Lower leg skin (tissue), 4 donors: ENCODE results near the gene EP400. TPM values are rescaled to one million over a fixed set of nuclear protein-coding genes. Genes with fewer than 3 reads are reported as not detected.

Experiments
- DNase-seq, 2 donors: peaks; one replicate each; pipeline ENCODE4 v3.0.0-alpha.2; 2019; ENCODE audit warnings: low spot score in 2 of 2
- H3K4me3 ChIP-seq: fragments of 200-600 bp; sonication (generic); 2 replicates; pipeline ENCODE4 v1.5.1; 2017; ENCODE audit warnings: mild to moderate bottlenecking, low read depth; ENCODE audit not compliant: poor library complexity, severe bottlenecking
- CTCF ChIP-seq, 3 donors: fragments of 450-650 bp; IDR thresholded peaks; one replicate each; pipeline ENCODE4 v1.5.1; 2016; ENCODE audit warnings: antibody characterized with exemption in 3 of 3, mild to moderate bottlenecking in 3 of 3, moderate library complexity in 2 of 3
- POLR2A ChIP-seq, 2 donors: fragments of 450-650 bp; IDR thresholded peaks; one replicate each; pipeline ENCODE4 v1.6.1; 2016 to 2017; ENCODE audit warnings: antibody characterized with exemption in 2 of 2, mild to moderate bottlenecking in 1 of 2, moderate library complexity in 1 of 2
- WGBS, 2 donors: methylation state at CpG; one replicate each; pipeline ENCODE4 v1.1.5; 2018; 5-methylcytosine and 5-hydroxymethylcytosine counted together
- intact Hi-C: fragments of 100-400 bp; cut with DNase I; formaldehyde crosslinking; loops from one replicate; pipeline ENCODE4 v1.15.0; 2023; ENCODE audit warnings: low total_unique reads
- total RNA-seq, 4 donors: library from RNA; depleted of rRNA; stranded (reverse); fragments of >200 nt; gene quantifications; one replicate each; pipeline ENCODE4 v1.1.0, GENCODE V29; 2016

EP400 gene
- total RNA-seq, 4 donors from 2014 or later, result 22.0 to 45.8 (median 24.6) TPM

- TF ChIP-seq CTCF (IDR thresholded peaks at IDR 0.05) (no peak), POLR2A (IDR thresholded peaks at IDR 0.05) (no peak)
- intact Hi-C loops, result loop anchor here (1.0 kb wide), 1 partner anchor 44 kb away; no protein-coding TSS in a partner anchor
- H3K4me3 ChIP-seq, result no peak overlapping the region
- DNase-seq, result no peak
- WGBS, 2 donors, result 89 to 90% methylated on average over 14 to 20 of the region's 27 CpGs
These were observed 103.9 kb downstream of the EP400 start for GRCh38 chr12:132053338-132054330.

GRCh38 chr12:132054983-132055382 lies 105.2 kb downstream of the EP400 start:
- DNase-seq, result no peak
- TF ChIP-seq POLR2A (IDR thresholded peaks at IDR 0.05) (no peak), CTCF (IDR thresholded peaks at IDR 0.05) (no peak)
- H3K4me3 ChIP-seq, result no peak overlapping the region
- WGBS, 2 donors, result 97% methylated on average over 12 of the region's 12 CpGs
- intact Hi-C loops, result loop anchor here (1.0 kb wide), 1 partner anchor 42 kb away; no protein-coding TSS in a partner anchor

- TF ChIP-seq CTCF (IDR thresholded peaks at IDR 0.05) (no peak), POLR2A (IDR thresholded peaks at IDR 0.05) (no peak)
- no peak overlapping the region for H3K4me3 ChIP-seq
- intact Hi-C loops, result no loop called here
- WGBS, 2 donors, result 86 to 88% methylated on average over 11 of the region's 11 CpGs
- no peak for DNase-seq
These were observed 105.9 kb downstream of the EP400 start for GRCh38 chr12:132055535-132056096.

- intact Hi-C loops, result no loop called here
- 86 to 95% methylated on average over 5 of the region's 5 CpGs for WGBS, 2 donors
- TF ChIP-seq CTCF (IDR thresholded peaks at IDR 0.05), result no peak
- no peak for DNase-seq
- no peak overlapping the region for H3K4me3 ChIP-seq
These were observed 106.6 kb downstream of the EP400 start for GRCh38 chr12:132056320-132056719.

- TF ChIP-seq POLR2A (IDR thresholded peaks at IDR 0.05) (no peak), CTCF (IDR thresholded peaks at IDR 0.05) (no peak)
- DNase-seq, result no peak
- H3K4me3 ChIP-seq, result no peak overlapping the region
- 77 to 91% methylated on average over 5 of the region's 5 CpGs for WGBS, 2 donors
- intact Hi-C loops, result no loop called here
These were observed 107.2 kb downstream of the EP400 start for GRCh38 chr12:132056951-132057350.
